ENCODE measurements around the gene UPF1. TPM values are rescaled to one million over a fixed set of nuclear protein-coding genes. Genes with fewer than 3 reads are reported as not detected.

Gene UPF1
- total and polyA plus RNA-seq, 2 of the 13 experiments (the other 11 are each of a cell fraction or from before 2014, with no cell fraction given): 16.9 to 41.8 TPM

- intact Hi-C loops (cut with micrococcal nuclease; ENCODE audit: unreplicated experiment): no loop called here
- no peak overlapping the region for H3K4me3 ChIP-seq (replicated peaks in 1 of 3; ENCODE audit: insufficient read depth in 1 of 3, low read depth in 2 of 3, low read length in 3 of 3)
- POLR2A ChIA-PET: interaction anchor here (0.6 kb wide), 1 partner anchor 304 kb away, joined by 3 read pairs; no protein-coding TSS in a partner anchor
- H3K79me2 ChIP-seq (ENCODE audit: insufficient read depth, low read length): no peaks in the 10 kb centered on the region
- H3K9me3 ChIP-seq (ENCODE audit: low read length): no peaks in the 10 kb centered on the region
- no peak overlapping the region for H2AFZ ChIP-seq (ENCODE audit: low read length)
- H3K4me1 ChIP-seq (ENCODE audit: insufficient read depth, low read length): peaks cover 23% of the 10 kb centered on the region
- in situ Hi-C loops (cut with HindIII; ENCODE audit: extremely low pct_ligation_motif_present, low pct_unique_long_range_greater_than_20kb): loop anchor here (10.0 kb wide), 1 partner anchor 87 kb away; no protein-coding TSS in a partner anchor
- CTCF ChIA-PET (ENCODE audit: low intra/inter-chr PET ratio, low total read pairs): no interaction called here
- no peak overlapping the region for H3K9ac ChIP-seq (ENCODE audit: insufficient read depth, low read depth, low read length)
- ATAC-seq (peak; percentile 17), FAIRE-seq (no peak), DNase-seq (ENCODE audit: low spot score) (no peak)
- no CpG with 5 or more reads among the region's 18 CpGs for WGBS (ENCODE audit: low lambda C conversion rate)
- no peak overlapping the region for H3K4me2 ChIP-seq (ENCODE audit: low read depth, low read length)
- H3K36me3 ChIP-seq (replicated peaks in 1 of 2; ENCODE audit: control insufficient read depth in 1 of 2, insufficient read depth in 2 of 2, low read length in 2 of 2): peaks cover 1 to 12% of the 10 kb centered on the region in 2 experiments; a peak in 2 of 5 replicates
- no peaks in the 10 kb centered on the region; a peak in 1 of 5 replicates for H3K27me3 ChIP-seq (ENCODE audit: control insufficient read depth in 1 of 2, insufficient read depth in 2 of 2, low read length in 2 of 2)
- no peak overlapping the region for H3K27ac ChIP-seq (ENCODE audit: extremely low read length, insufficient read depth, low read length)
- no TSS peak for BruUV-seq (replicated peaks)
- no peaks in the 10 kb centered on the region for H4K20me1 ChIP-seq (ENCODE audit: insufficient read depth, low read length)
- 0 out of 2 replicates have a peak, but pooled peaks have one; percentile 22 for TF ChIP-seq ZNF441 (CRISPR knock-in tag; IDR thresholded peaks at IDR 0.05; ENCODE audit: borderline replicate concordance)
- peak; percentile 59 for TF ChIP-seq MAX (IDR thresholded peaks at IDR 0.05)
- TF ChIP-seq MYC (CRISPR knock-in tag; IDR thresholded peaks at IDR 0.05; ENCODE audit: borderline replicate concordance): 0 out of 2 replicates have a peak, but pooled peaks have one; percentile 18
- no peak for TF ChIP-seq FOXO1 (CRISPR knock-in tag; IDR thresholded peaks at IDR 0.05)
- no peak for TF ChIP-seq ZFP36L2 (CRISPR knock-in tag; IDR thresholded peaks at IDR 0.05)
- 0 out of 2 replicates have a peak, but pooled peaks have one; percentile 34 for TF ChIP-seq ZFY (CRISPR knock-in tag; IDR thresholded peaks at IDR 0.05)
- no peak for TF ChIP-seq ONECUT2 (CRISPR knock-in tag; IDR thresholded peaks at IDR 0.05)
- TF ChIP-seq SALL1 (CRISPR knock-in tag; IDR thresholded peaks at IDR 0.05): no peak
- TF ChIP-seq SAP130 (CRISPR knock-in tag; IDR thresholded peaks at IDR 0.05; ENCODE audit: low read depth): peak; percentile 37; the same call in 1 of the 2 replicates
- 0 out of 2 replicates have a peak, but pooled peaks have one; percentile 25 for TF ChIP-seq UBTF (CRISPR knock-in tag; IDR thresholded peaks at IDR 0.05)
- no peak for TF ChIP-seq FUBP1 (CRISPR knock-in tag; IDR thresholded peaks at IDR 0.05; ENCODE audit: borderline replicate concordance)
- no peak for TF ChIP-seq SIN3B (IDR thresholded peaks at IDR 0.05; ENCODE audit: low read length)
- TF ChIP-seq ZNF605 (CRISPR knock-in tag; IDR thresholded peaks at IDR 0.05): no peak
- TF ChIP-seq ZBTB33 (CRISPR knock-in tag; IDR thresholded peaks at IDR 0.05): peak; percentile 73; the same call in 1 of the 2 replicates
- no peak for TF ChIP-seq HOXA3 (CRISPR knock-in tag; IDR thresholded peaks at IDR 0.05)
- no peak for TF ChIP-seq PRMT3 (CRISPR knock-in tag; IDR thresholded peaks at IDR 0.05; ENCODE audit: borderline replicate concordance, low read depth)
- TF ChIP-seq ZFX (CRISPR knock-in tag; IDR thresholded peaks at IDR 0.05; ENCODE audit: low read depth): peak; percentile 62; the same call in 1 of the 2 replicates
- TF ChIP-seq ZNF549 (CRISPR knock-in tag; IDR thresholded peaks at IDR 0.05): no peak
- no peak for TF ChIP-seq LCORL (IDR thresholded peaks at IDR 0.05)
- TF ChIP-seq LCORL (CRISPR knock-in tag; IDR thresholded peaks at IDR 0.05): no peak
- TF ChIP-seq TEAD3 (CRISPR knock-in tag; optimal IDR thresholded peaks at IDR 0.05; ENCODE audit: borderline replicate concordance): peak; percentile 12
Observed at GRCh38 chr19:18898081-18898606, 66.4 kb downstream of the UPF1 start.

Data from HepG2 (cell line).